GM21515 (cell line): ENCODE data around the gene KIF19.
"Not testable (repeated sequence)": the region's sequence is repeated elsewhere in the genome, so short reads cannot be mapped to it uniquely, and the experiment has no call there.

Experiments used
- ATAC-seq: cut with Tn5 transposase; IDR thresholded peaks from one replicate; pipeline ENCODE4 v1.9.1; 2021; ENCODE audit not compliant: unreplicated experiment

Gene KIF19

GRCh38 chr17:74386386-74386785 is 60.4 kb downstream of the KIF19 start:
- ATAC-seq: no peak

- no peak for ATAC-seq
These were observed 61.6 kb downstream of the KIF19 start for GRCh38 chr17:74387365-74388218.

GRCh38 chr17:74389084-74389753 is 63.2 kb downstream of the KIF19 start:
- no peak for ATAC-seq

GRCh38 chr17:74389937-74390679 is 64.1 kb downstream of the KIF19 start:
- ATAC-seq: no peak

GRCh38 chr17:74390680-74391653 is 64.9 kb downstream of the KIF19 start:
- ATAC-seq: no peak

- ATAC-seq: no peak
These were observed 65.7 kb downstream of the KIF19 start for GRCh38 chr17:74391771-74392170.

- ATAC-seq: no peak
These were observed 66.8 kb downstream of the KIF19 start for GRCh38 chr17:74392848-74393247.

GRCh38 chr17:74393346-74393942 is 67.4 kb downstream of the KIF19 start:
- no peak for ATAC-seq

GRCh38 chr17:74394275-74394950 is 68.4 kb downstream of the KIF19 start:
- ATAC-seq: no peak

GRCh38 chr17:74394977-74395376 is 69.0 kb downstream of the KIF19 start:
- no peak for ATAC-seq

GRCh38 chr17:74396567-74396966 is 70.5 kb downstream of the KIF19 start:
- ATAC-seq: no peak

GRCh38 chr17:74402048-74402447 is 76.0 kb downstream of the KIF19 start:
- no peak for ATAC-seq

GRCh38 chr17:74403512-74404137 is 77.6 kb downstream of the KIF19 start:
- no peak for ATAC-seq

GRCh38 chr17:74404218-74404617 is 78.2 kb downstream of the KIF19 start:
- ATAC-seq: no peak

GRCh38 chr17:74404789-74405188 is 78.8 kb downstream of the KIF19 start:
- ATAC-seq: no peak

- ATAC-seq: not testable (repeated sequence)
These were observed 79.3 kb downstream of the KIF19 start for GRCh38 chr17:74405311-74405710.
